T47D (cell line): ENCODE data around the gene RAB18.
"Not testable (repeated sequence)": the region's sequence is repeated elsewhere in the genome, so short reads cannot be mapped to it uniquely, and the experiment has no call there.

Experiments used
- DNase-seq, 2 experiments: peaks; one replicate each; pipeline versions ENCODE4 v3.0.0 to v3.0.0-alpha.2; 2011 to 2012; ENCODE audit warnings: low read depth in 1 of 2, low spot score in 1 of 2
- JUND ChIP-seq: IDR thresholded peaks from 2 replicates; pipeline ENCODE4 v1.6.1; 2012; ENCODE audit warnings: low read depth
- in situ Hi-C: cut with HindIII; loops from 2 replicates; pipeline ENCODE4 v1.10.0; 2016; ENCODE audit warnings: low sequenced_read_pairs, low pct_unique_long_range_greater_than_20kb

Gene RAB18

DNA sequence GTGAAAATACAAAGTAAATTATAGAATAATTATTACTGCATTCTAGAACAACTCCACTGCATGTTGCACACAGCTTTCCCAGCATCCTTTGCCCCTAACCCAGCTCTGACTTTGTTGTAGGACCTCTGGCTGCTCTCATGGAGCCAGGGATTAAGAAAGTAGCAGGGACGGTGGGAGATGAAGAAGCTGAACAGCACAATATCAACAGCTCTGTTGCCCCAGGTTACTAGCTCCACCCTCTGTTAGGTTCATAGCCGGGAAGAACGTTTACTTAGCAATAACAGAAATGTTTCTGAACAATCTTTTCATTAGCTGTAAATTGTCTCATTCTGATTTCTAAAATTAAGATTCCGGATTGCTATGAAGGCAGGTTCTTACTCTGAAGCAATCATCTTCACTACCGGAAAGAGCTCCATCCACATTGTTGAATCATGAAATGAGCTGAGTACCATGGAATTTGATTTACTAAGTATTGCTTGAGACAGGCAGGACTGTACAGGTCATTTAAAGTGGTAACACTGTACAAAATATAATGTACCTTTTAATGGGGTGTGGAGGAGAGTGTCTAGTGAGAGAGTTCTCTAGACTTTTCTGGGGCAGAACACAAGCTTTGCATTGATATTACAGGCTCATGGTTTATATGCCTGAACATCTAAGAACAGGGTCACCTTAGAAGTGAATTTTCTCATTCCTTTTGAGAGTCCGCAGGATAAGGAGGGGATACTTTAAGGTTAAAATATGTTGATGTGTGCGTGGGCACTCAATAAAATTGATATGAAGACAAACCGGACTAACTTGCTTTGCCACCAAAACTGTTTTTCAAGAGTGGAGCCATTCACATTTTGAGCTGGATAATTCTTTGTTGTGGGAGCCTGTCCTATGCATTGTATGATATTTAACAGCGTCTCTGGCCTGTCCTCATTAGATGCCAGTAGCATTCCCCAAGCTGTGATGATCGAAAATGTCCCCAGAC is 20.8 kb upstream of the RAB18 start:
- in situ Hi-C loops: no loop called here
- peak; percentile 16 to 39 for DNase-seq
- no peak for TF ChIP-seq JUND

DNA sequence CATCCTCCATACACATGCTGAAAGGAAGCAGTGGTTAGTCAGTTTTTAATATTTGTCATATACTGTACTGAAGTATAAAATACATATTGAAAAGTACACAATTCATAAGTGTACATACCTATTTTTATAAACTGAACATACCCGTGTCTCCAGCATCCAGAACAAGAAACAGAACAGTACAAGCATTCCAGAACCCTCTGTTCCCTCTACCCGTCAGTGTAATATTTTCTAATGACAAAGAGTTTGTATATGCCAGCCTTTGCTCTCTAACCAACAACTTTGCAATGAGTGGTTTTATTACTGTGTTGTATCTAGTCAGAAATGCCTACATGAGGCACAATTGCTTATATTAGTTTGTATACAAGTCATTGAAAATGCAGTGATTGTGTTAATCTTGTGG is 18.7 kb upstream of the RAB18 start:
- DNase-seq: no peak
- TF ChIP-seq JUND: no peak
- in situ Hi-C loops: no loop called here

DNA sequence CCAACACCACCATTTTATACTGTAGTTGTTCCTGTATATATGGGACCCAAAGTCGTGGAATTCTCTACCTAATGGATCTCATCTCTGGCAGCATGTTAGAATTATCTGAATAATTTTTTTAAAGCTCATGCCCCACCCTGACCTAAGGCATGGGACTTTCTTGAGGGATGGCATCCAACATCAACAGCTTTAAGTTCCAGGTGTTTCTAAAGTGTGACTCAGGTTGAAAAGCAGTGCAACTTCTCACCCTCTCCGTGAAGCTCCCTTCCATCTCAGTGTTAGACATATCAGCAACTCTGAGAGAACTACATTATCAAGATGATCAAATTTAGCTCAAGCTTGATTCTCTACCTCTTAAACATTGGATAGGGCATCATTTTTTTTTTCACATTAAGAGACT is 18.1 kb upstream of the RAB18 start:
- DNase-seq: no peak
- TF ChIP-seq JUND: no peak
- in situ Hi-C loops: no loop called here

DNA sequence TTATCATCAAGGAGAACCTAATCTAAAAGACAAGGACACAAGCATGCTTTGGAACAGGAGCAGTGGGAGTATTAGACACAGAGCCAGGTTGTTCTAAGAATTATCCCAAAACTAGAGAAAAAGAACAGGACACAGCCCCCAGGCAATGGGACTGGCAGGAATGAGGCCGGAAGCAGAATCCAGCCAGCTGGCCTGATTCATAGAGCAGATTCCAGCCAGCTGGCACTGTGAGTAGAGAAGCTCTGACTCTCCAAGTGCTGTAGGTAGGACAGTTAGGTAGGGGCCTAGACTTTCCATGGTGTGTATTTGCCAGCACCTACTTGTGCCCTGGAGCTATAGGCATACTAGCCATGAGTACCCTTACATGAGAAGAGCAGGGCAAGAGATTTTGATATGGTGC is 13.3 kb upstream of the RAB18 start:
- no peak for TF ChIP-seq JUND
- in situ Hi-C loops: no loop called here
- DNase-seq: no peak

DNA sequence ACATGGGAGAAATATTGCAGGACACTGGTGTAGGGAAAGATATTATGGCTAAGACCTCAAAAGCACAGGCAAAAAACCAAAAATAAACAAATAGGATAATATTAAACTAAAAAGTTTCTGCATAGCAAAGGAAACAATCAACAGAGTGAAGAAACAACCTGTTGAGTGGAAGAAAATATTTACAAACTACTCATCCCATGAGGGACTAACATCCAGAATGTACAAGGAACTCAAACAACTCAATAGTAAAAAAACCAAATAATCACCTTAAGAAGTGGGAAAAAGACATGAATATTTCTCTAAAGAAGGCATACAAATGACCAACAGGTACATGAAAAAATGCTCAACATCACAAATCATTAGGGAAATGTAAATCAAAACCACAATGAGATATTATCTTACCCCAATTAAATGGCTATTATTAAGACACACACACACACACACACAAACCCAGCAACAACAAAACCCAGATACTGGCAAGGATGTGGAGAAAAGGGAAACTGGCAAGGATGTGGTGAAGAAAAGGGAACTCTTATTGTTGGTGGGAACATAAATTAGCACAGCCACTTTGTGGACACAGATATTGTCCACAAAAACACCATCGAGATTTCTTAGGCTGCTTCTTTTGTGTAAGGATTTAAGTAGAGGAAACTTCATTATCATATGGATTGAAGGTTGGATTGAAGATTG is 9.8 kb upstream of the RAB18 start:
- TF ChIP-seq JUND: no peak
- no peak for DNase-seq
- in situ Hi-C loops: no loop called here

DNA sequence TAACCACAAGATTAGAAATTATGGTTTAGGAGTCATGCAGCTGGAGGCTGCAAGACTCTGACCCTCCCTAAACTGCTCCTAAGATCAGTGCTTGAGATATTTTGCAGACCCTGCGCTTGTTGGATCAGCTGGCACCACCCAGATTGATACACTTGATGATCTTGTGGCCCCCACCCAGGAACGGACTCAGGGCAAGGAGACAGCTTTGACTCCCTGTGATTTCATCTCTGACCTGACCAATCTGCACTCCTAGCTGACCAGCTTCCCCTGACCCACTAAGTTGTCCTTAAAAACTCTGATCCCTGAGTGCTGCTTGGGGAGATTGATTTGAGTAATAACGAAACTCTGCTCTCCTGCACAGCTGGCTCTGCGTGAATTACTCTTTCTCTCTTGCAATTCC is 8.0 kb upstream of the RAB18 start:
- peak in 1 of 2 experiments; percentile 68 for DNase-seq
- TF ChIP-seq JUND: peak; percentile 24; the same call in 1 of the 2 replicates
- in situ Hi-C loops: no loop called here

DNA sequence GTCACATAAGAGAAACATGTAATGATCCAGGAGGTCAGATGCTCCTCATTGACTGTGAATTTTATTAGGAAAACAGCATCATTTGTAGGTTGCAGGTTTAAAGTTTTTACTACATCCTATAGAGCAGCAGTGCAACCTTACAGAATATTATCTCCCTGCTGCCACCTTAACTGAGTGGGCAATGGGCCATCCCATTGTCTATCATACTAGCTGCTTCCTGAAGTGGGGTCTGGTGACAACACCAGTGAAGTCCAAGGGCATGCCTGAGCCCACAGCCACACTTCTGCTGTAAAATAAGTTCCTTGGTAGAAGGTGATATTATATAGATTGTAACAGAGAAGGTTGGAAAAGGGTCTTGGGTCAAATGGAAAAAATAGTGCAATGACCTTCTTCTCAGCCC is 4.0 kb upstream of the RAB18 start:
- no peak for TF ChIP-seq JUND
- in situ Hi-C loops: no loop called here
- no peak for DNase-seq

DNA sequence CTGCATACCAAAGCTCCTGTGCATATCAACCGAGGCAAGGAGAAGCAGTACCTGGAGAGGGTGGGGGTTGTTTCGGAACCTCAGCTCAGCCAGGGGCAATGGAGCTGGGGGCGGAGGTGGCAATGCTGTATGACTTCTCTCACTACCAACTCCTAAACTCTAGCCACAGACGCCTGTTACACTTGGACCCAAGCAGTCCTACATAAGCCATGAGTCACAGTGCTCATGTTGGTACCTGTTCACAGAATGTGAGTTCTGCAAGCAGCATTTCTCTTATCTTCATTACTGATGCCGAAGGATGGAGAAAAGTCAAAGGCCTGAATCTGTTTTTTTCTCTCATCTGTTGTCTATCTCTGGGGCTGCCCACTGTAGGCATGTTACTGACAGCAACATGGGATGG is 3.2 kb upstream of the RAB18 start:
- in situ Hi-C loops: no loop called here
- TF ChIP-seq JUND: no peak

DNA sequence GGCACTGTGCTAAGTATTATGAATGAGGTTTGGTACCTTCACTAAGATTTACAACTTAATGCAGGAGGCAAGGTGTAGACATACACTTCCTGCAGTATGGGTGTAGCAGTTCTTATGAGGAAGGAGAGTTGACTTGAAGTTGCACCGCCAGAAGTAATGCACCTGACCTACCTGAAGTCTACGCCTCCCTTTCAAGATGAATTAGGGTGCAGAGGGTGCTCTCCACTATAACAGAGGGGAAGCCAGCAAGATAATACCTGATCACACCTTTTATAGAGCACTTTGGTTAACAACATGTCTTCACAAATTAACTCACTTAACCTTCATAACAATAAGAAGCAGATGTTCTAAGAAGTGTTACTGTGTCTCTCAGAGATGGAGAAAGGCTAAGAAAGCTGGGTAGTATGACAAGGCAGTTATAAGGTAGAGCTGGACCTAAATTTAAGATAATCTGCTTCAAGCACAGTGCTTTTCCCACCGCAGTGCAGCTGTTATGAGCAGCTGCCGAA is 552 bp upstream of the RAB18 start:
- in situ Hi-C loops: no loop called here
- TF ChIP-seq JUND: no peak
- DNase-seq: no peak

More for the DNA sequence above, 3.2 kb upstream of the RAB18 start:
- no peak for DNase-seq

DNA sequence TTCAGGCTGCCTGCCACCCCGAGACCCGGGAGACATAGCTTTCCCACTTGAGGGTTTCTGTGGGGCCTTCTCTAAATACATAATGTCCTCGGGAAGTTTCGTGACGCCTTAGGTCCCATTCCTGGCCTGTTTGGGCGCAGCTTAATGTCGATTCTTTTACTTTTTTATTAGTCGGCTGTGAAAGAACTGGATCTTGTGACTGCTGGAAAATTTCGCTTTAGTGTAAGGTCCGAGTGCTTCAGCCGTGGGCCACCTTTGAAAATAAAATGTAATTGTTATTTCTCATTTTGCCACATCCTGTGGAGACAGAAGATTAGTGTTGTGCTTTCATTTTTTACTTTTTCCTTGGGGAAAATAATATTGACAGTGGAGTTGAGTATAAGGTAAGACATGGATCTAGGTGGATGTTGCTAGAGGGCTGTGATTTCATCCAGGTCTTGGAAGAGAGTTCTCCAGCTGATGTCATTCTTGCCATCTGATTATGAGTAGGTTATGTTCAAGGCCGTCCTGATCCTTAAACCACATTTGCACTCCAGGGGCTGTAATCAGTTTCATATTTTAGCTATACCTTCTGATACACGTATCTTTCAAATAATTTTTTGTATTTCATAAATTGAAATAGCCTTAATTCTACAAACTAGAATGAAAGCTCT is 830 bp downstream of the RAB18 start:
- peak in 1 of 2 experiments; percentile 54 for DNase-seq
- 0 out of 2 replicates have a peak, but pooled peaks have one; percentile 8 for TF ChIP-seq JUND
- in situ Hi-C loops: no loop called here

DNA sequence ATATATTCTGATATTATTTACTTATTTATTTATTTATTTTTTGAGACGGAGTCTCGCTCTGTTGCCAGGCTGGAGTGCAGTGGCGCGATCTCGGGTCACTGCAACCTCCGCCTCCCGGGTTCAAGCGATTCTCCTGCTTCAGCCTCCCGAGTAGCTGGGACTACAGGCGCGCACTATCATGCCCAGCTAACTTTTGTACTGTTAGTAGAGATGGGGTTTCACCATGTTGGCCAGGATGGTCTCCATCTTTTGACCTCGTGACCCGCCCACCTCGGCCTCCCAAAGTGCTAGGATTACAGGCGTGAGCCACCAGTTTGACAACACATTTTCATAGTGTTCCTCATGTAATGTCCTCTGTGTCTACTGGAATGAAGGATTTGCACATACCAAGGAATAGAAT is 1.4 kb downstream of the RAB18 start:
- in situ Hi-C loops, DNase-seq: not testable (repeated sequence)

DNA sequence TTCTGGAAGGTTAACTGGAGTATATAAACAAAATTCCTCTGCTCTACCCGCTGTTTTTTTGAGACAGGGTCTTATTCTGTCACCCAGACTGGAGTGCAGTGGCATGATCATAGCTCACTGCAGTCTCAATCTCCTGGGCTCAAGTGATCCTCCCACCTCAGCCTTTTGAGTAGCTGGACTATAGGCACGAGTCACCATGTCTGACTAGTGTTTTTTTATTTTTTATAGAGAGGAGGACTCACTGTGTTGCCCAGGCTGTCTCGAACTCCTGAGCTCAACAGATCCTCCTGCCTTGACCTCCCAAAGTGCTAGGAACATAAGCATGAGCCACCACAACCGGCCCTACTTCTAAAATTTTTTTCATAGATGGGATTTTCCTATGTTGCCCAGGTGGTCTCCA is 2.2 kb downstream of the RAB18 start:
- no peak for DNase-seq
- in situ Hi-C loops: no loop called here
- TF ChIP-seq JUND: no peak
